Progenitor cell of endocrine pancreas (in vitro differentiated cells): ENCODE measurements around the gene ERVW-1. TPM values are rescaled to one million over a fixed set of nuclear protein-coding genes. Genes with fewer than 3 reads are reported as not detected.
"Not testable (repeated sequence)": the region's sequence is repeated elsewhere in the genome, so short reads cannot be mapped to it uniquely, and the experiment has no call there.

Source experiments
- DNase-seq: peaks from one replicate; pipeline ENCODE4 v3.0.0; 2021; ENCODE audit warnings: low spot score; ENCODE audit not compliant: unreplicated experiment
- H3K27ac Mint-ChIP-seq: 2 replicates; pipeline ENCODE4 v1.8.0; 2021; ENCODE audit warnings: mild to moderate bottlenecking, moderate library complexity, mixed read lengths
- H3K27me3 Mint-ChIP-seq: 2 replicates; pipeline ENCODE4 v1.8.0; 2021; ENCODE audit warnings: mixed read lengths
- H3K36me3 Mint-ChIP-seq: 2 replicates; pipeline ENCODE4 v1.8.0; 2022; ENCODE audit warnings: mixed read lengths; ENCODE audit not compliant: insufficient read depth
- H3K4me1 Mint-ChIP-seq: 2 replicates; pipeline ENCODE4 v1.8.0; 2021; ENCODE audit warnings: low read depth, mixed read lengths
- H3K4me3 Mint-ChIP-seq: 2 replicates; pipeline ENCODE4 v1.8.0; 2021; ENCODE audit warnings: low read depth, mild to moderate bottlenecking, moderate library complexity, mixed read lengths
- H3K9me3 Mint-ChIP-seq: 2 replicates; pipeline ENCODE4 v1.8.0; 2021; ENCODE audit warnings: low read depth, mixed read lengths
- CTCF ChIP-seq: fragments of 200-600 bp; sonication (generic); IDR thresholded peaks from one replicate; pipeline ENCODE4 v1.5.0; 2021; ENCODE audit warnings: antibody characterized with exemption, mild to moderate bottlenecking; ENCODE audit not compliant: unreplicated experiment
- total RNA-seq: library from RNA; stranded (reverse); gene quantifications from 2 replicates; pipeline ENCODE4 v1.2.1, GENCODE V29; 2021

Gene ERVW-1
- total RNA-seq, 1 donor from 2014 or later = not detected

GRCh38 chr7:92456236-92456635 is 21.5 kb downstream of the ERVW-1 start:
- no peaks in the 10 kb centered on the region for H3K9me3 Mint-ChIP-seq
- H3K4me3 Mint-ChIP-seq = no peak overlapping the region
- H3K36me3 Mint-ChIP-seq = peaks cover 6% of the 10 kb centered on the region
- no peak overlapping the region for H3K27ac Mint-ChIP-seq
- TF ChIP-seq CTCF = no peak
- peaks cover under 1% of the 10 kb centered on the region for H3K4me1 Mint-ChIP-seq
- no peak for DNase-seq
- no peaks in the 10 kb centered on the region for H3K27me3 Mint-ChIP-seq

- Mint-ChIP-seq H3K9me3 (no peaks in the 10 kb centered on the region), H3K4me3 (no peak overlapping the region), H3K4me1 (peaks cover 19% of the 10 kb centered on the region), H3K27ac (no peak overlapping the region), H3K36me3 (peaks cover 13% of the 10 kb centered on the region), H3K27me3 (no peaks in the 10 kb centered on the region)
- no peak for DNase-seq
- no peak for TF ChIP-seq CTCF
These were observed 26.1 kb downstream of the ERVW-1 start for GRCh38 chr7:92451645-92452044.

GRCh38 chr7:92448205-92448747 is 29.5 kb downstream of the ERVW-1 start:
- H3K4me3 Mint-ChIP-seq = peak overlapping the region; percentile 85
- no peak for DNase-seq
- peak overlapping the region; percentile 95 for H3K27ac Mint-ChIP-seq
- H3K36me3 Mint-ChIP-seq = peaks cover 7% of the 10 kb centered on the region
- peak; percentile 43 for TF ChIP-seq CTCF
- H3K4me1 Mint-ChIP-seq = peaks cover 19% of the 10 kb centered on the region
- no peaks in the 10 kb centered on the region for H3K27me3 Mint-ChIP-seq
- no peaks in the 10 kb centered on the region for H3K9me3 Mint-ChIP-seq

GRCh38 chr7:92447345-92448204 is 30.2 kb downstream of the ERVW-1 start, which contains the start of gene GATAD1:
TSS of gene GATAD1 (plus strand) at chr7:92447482. CDS start at chr7:92447730, 248 bp downstream.
- Mint-ChIP-seq H3K4me3 (peak within 1 kb of the TSS; percentile 85), H3K36me3 (peaks cover 7% of the 10 kb centered on the region), H3K9me3 (peaks cover 2% of the 10 kb centered on the region), H3K4me1 (peaks cover 19% of the 10 kb centered on the region), H3K27me3 (no peaks in the 10 kb centered on the region), H3K27ac (peak within 1 kb of the TSS; percentile 95)
- DNase-seq = peak; percentile 83
- TF ChIP-seq CTCF = no peak

- Mint-ChIP-seq H3K36me3 (peaks cover 7% of the 10 kb centered on the region), H3K27me3 (no peaks in the 10 kb centered on the region), H3K4me1 (peaks cover 19% of the 10 kb centered on the region), H3K4me3 (peak overlapping the region; percentile 80), H3K27ac (peak overlapping the region; percentile 88), H3K9me3 (peaks cover 4% of the 10 kb centered on the region)
- TF ChIP-seq CTCF = peak; percentile 85
- DNase-seq = no peak
These were observed 30.8 kb downstream of the ERVW-1 start for GRCh38 chr7:92446869-92447344.

- H3K27ac Mint-ChIP-seq, H3K9me3 Mint-ChIP-seq, H3K4me3 Mint-ChIP-seq, H3K4me1 Mint-ChIP-seq, H3K36me3 Mint-ChIP-seq, H3K27me3 Mint-ChIP-seq, DNase-seq: not testable (repeated sequence)
These were observed 35.0 kb downstream of the ERVW-1 start for GRCh38 chr7:92442720-92443119.
